ENCODE measurements around the gene HYDIN.
"Not testable (repeated sequence)": the region's sequence is repeated elsewhere in the genome, so short reads cannot be mapped to it uniquely, and the experiment has no call there.

The HYDIN gene

GRCh38 chr16:70818088-70818487 is 412.4 kb downstream of the HYDIN start:
- not testable (repeated sequence) for DNase-seq

DNA sequence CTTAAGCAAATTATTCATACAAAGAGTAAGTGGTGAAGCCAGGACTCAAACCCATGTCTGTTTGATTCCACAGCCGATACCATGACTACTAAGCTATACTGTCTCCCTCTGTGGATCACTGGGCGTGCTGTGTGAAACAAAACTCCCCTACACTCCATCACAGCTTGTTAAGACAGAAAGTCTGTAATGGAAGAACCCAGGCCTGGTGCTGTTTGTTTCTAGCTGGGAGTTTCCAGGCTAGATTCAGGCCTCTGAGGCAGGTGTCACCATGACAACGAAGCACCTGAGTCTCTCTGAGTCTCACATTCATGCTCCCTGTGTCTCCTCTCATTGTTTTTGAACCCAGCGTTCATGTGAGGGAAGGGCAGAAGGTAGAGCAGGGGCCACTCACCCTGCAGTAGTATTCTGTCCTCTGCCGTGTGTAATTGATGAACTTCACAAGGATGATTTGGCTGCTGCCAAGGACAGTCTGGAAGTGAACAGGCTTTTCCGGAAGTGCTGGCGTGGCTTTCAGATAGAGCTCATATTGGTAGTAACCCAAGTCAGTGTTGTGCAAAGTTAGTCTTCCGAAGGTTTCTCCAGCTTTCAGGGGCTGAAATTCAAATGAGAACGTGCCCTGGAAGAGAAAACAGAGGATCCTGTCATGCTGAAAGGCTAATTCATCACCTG is 421.0 kb downstream of the HYDIN start:
- no peak for DNase-seq

DNA sequence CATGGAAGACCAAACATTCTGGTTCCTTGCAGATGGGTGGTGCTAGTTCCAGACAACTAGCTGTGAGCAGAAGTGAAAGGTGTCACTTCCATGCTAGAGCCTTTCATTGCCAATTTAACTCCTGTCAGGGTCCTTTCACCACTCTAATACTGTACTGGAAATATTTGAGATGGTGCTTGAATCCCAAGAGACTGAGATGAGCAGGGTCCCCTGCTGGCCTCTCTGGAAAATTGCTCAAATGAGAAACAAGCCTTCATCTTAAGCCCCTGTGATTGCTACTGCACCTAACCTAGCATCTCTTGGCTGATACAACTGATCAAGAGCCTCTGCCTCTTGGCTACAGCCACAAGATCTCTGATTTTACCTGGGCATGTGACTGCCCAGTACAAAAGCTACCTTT is 422.2 kb downstream of the HYDIN start:
- DNase-seq, result no peak

DNA sequence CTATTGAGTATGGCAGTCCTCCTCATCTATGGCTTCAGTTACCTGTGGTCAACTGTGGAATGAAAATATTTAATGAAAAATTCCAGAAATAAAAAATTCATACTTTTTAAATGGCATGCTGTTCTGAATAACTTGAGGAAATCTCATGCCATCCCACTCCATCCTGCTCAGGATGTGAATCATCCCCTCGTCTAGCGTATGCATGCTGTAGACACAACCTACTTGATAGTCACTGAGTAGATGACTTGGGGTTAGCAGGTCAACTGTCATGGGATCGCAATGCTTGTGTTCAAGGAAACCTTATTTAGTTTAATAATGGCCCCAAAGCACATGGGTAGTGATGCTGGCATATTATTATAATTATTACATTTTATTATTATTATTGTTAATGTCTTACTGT is 424.7 kb downstream of the HYDIN start:
- no peak for DNase-seq

GRCh38 chr16:70805380-70805779 is 425.1 kb downstream of the HYDIN start:
- DNase-seq, result no peak

DNA sequence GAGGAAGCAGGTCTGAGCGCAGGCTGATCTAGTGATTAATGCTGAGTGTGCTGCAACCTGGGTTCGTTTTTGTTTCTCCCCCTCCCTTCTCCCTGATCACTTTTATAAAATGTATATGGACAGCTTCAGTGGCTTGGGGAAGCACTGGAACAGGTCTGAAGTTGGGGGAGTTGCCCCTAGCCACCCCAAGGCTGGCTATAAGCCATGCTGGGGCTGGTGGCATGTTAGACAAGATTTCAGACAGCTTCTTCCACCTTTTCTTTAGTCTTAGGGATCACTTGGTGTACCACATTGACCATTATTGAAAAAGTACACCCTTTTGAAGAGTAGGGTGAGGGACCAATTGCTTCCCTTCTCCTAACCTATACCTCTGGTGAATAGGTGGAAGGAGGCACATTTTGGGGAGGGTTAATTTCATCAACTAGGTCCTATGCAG is 425.8 kb downstream of the HYDIN start:
- no peak for DNase-seq

GRCh38 chr16:70804153-70804733 is 426.3 kb downstream of the HYDIN start:
- no peak for DNase-seq

DNA sequence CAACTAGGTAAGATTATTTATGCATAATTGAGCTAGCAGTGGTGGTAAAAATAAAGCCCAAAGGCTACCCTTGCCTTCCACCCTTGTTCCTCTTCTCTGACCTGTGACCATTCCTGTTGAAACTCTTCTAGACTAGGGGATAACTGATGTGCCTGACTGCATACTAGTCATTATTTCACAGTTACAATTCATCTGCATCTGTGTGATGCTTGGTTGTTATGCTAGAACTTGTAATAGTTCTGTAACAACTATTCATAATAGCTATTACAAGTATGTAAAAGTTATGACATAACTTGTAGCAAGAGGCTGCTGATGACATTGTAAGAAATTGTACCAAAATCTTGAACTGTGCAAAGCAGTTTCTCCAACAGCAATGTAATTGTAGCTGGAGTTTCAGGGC is 427.2 kb downstream of the HYDIN start:
- no peak for DNase-seq

GRCh38 chr16:70801611-70802010 is 428.9 kb downstream of the HYDIN start:
- DNase-seq, result no peak

DNA sequence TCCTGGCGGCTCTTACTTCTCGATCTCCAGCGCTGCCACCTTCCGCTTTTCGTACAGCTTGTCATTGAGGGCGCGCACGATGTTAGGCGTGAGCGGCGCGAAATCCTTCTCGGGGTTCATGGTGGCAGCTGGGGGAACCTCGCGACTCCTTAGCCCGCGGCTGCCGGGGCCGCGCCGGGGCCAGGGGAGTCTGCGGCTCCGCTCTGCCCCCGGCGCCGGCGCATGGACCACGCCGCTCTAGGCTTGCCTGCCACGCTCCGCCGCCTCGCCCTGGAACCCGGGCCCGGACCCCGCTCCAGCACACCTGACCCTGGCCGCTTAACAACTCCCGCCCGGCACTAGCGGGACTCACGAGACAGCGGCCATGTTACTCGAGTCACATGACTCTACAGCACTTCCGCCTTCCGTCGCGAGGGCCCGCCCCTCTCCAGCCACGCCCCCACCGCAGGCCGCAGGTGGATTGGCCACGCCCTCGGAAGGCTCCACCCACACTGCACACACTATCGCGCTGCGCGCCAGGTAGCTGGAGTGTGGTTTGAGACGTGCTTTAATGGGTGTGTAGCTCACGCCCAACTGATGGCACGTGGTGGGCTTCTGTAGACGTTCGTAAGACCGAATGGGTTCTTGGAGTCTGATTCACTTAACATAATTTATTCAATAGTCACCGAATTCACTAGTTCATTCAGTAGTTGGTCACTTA is 429.6 kb downstream of the HYDIN start, which contains the start of gene VAC14:
Gene VAC14, minus strand, starts transcription at position 378 of the 700 bp plus-strand sequence. Its CDS starts 258 bp downstream, at position 120.
- DNase-seq, result peak; percentile 17

DNA sequence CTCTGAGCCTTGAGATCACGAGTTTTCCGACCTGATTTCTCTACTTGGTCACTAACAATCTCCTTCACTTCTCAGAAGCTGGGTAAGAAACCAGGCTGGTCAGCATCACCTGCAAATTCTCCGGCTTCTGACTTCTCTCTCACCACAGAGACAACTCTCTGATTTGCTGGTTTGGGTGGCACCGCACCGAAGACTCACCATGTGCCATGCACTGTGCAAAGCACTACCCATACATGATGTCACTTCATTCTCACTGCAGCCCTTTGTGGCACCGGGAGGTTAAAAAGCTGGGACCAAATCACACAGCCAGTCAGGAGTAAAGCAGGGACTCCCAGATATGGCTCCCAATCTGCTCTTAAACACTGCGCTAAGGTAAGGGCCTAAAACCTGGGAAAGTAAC is 430.2 kb downstream of the HYDIN start:
- no peak for DNase-seq

DNA sequence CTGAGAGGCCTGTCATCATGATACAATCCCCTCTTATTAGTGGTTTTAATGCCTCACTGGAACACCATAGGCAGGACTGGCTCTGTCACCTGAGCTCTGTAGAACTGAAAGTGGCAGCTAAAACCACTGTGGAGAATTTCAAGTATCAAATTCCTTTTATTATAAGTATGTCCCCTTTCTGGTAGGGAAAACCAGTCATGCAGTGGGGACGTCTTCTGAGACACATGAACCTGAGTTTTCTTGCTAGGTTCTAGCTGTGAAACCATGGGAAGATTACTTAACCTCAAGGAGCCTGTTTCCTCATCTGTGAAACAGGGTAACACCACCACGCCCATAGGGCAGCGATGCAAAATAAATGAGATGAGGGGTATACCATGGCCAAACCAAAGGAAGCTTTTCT is 434.2 kb downstream of the HYDIN start:
- DNase-seq, result no peak

- DNase-seq, result no peak
These were observed 435.1 kb downstream of the HYDIN start for GRCh38 chr16:70795296-70795912.

DNA sequence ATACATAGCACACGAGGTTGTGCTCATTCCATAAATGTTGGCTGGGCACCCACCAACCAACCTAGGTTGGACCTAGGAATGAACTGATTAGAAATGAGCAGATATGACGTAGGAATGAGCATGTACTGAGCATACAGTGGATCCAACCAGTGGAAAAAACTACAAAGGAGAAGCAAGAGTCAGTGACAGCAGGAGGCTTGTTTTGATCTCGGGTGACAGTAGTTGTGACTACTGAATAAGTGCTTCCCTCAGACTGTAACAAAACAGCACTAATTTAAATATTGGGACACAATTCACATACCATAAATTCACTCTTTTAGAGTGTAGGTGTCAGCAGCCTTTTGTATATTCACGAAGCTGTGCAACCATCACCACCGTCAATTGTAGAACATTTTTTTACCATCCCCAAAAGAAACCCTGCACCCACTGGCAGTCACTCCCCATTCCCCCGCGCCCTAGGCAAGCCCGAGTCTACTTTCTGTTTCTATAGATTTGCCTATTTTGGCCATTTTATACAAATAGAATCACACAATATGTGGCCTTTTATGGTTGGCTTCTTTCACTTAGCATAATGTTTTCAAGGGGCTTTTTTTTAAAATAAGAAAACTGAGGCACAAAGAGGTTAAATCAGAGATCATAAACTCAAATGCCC is 436.5 kb downstream of the HYDIN start:
- DNase-seq, result no peak

GRCh38 chr16:70790815-70791214 is 439.7 kb downstream of the HYDIN start:
- DNase-seq, result no peak

- DNase-seq, result no peak
These were observed 440.7 kb downstream of the HYDIN start for GRCh38 chr16:70789595-70790447.

GRCh38 chr16:70788668-70789594 is 441.6 kb downstream of the HYDIN start:
- no peak for DNase-seq

- DNase-seq, result no peak
These were observed 444.3 kb downstream of the HYDIN start for GRCh38 chr16:70786020-70786755.

GRCh38 chr16:70784692-70785555 is 445.6 kb downstream of the HYDIN start:
- DNase-seq, result no peak

All from GOT3 (cell line).